Testis (tissue), 3 donors: Measurements from ENCODE around the gene ANTXRL. TPM values are rescaled to one million over a fixed set of nuclear protein-coding genes. Genes with fewer than 3 reads are reported as not detected.
A peak's percentile ranks its signal among the peaks of the same experiment; 100 is the strongest.
"Not testable (repeated sequence)": the region's sequence is repeated elsewhere in the genome, so short reads cannot be mapped to it uniquely, and the experiment has no call there.

Experiments
- DNase-seq: peaks from one replicate; pipeline ENCODE4 v3.0.0-alpha.2; 2019
- H3K27ac ChIP-seq, 2 donors: fragments of 200-600 bp; sonication (generic); one replicate each; pipeline ENCODE4 v1.5.1; 2019
- H3K27me3 ChIP-seq: fragments of 200-600 bp; sonication (generic); one replicate; pipeline ENCODE4 v1.5.1; 2019
- H3K36me3 ChIP-seq: fragments of 200-600 bp; sonication (generic); one replicate; pipeline ENCODE4 v1.5.1; 2017; ENCODE audit warnings: low read depth; ENCODE audit errors: missing control alignments
- H3K4me1 ChIP-seq: fragments of 200-600 bp; sonication (generic); one replicate; pipeline ENCODE4 v1.5.1; 2019
- H3K4me3 ChIP-seq, 2 donors: fragments of 200-600 bp; sonication (generic); one replicate each; pipeline ENCODE4 v1.5.1; 2017 to 2019
- H3K9me3 ChIP-seq: fragments of 200-600 bp; sonication (generic); one replicate; pipeline ENCODE4 v1.5.1; 2017
- POLR2A ChIP-seq: fragments of 450-650 bp; IDR thresholded peaks from one replicate; pipeline ENCODE4 v1.6.1; 2017; ENCODE audit warnings: antibody characterized with exemption, mild to moderate bottlenecking, moderate library complexity
- WGBS, 2 donors: methylation state at CpG; one replicate each; pipeline ENCODE4 v1.1.5; 2018; 5-methylcytosine and 5-hydroxymethylcytosine counted together
- intact Hi-C: fragments of 100-400 bp; cut with DNase I; formaldehyde crosslinking; loops from one replicate; pipeline ENCODE4 v1.15.1; 2023; ENCODE audit warnings: low total_unique reads
- polyA plus RNA-seq: library from polyadenylated mRNA; stranded (reverse); fragments of 350-450 nt; fragmentation: Illumina TruSeq; extraction: RNeasy Lipid Tissue Mini Kit (QIAGEN cat#74804); gene quantifications from one replicate; pipeline ENCODE4 v1.2.3, GENCODE V29; 2014; ENCODE audit warnings: low read depth, low replicate concordance; ENCODE audit not compliant: insufficient read depth
- total RNA-seq, 2 donors: library from RNA; depleted of rRNA; stranded (reverse); fragments of >200 nt; gene quantifications; one replicate each; pipeline ENCODE4 v1.2.3, GENCODE V29; 2016
- TF ChIP-seq, protein P1 (sequence below), 3 experiments: fragments of 450-650 bp in 2 of 3; fragments of 200-600 bp in 1 of 3; sonication (generic) in 1 of 3; IDR thresholded peaks; one replicate each; pipeline ENCODE4 v1.5.1; 2016 to 2019; ENCODE audit warnings: antibody characterized with exemption in 3 of 3, mild to moderate bottlenecking in 2 of 3, moderate library complexity in 1 of 3

ANTXRL gene
- total and polyA plus RNA-seq, 3 donors from 2014 or later, result 10.7 to 26.5 (median 23.7) TPM

DNA sequence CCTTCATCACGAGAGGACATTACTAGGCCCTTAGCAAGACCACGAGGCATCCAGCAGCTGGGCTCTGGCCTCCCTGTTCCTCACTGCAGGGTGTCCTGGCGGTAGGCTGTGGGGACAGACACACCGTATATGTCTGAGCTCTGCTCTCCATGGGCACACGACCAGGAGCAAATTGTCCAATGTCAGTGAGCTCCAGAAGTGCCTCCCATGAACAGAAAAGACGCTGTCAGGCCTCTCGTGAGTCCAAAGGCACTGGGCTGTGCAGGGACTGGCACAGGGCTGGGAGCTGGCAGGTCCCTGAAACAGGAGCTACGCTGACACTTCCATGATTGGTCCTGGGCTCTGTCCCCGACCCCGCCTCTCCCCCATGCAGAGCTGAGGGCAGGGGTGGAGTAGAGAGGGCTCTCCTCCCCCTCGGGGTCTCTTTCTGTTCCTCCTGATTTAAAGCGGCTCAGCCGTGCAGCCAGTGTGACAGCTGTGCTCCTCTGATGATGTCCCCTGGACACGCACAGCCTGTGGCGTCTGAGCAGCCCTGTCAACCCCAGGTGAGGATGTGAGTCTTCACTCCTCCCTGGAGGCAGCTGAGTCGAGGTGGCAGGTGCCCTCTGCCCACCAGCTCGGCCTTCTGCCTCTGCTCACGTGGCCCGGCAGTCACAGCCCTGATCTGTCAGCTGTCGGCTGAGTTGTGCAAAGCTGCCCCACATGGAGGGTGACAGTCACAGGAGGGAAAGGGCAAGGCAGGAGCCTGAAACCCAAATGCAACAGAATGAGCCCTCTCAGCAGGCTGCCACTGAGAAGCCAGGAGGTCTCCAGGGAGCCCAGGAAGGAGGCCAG is 13.0 kb downstream of the ANTXRL start:
- H3K4me1 ChIP-seq, result no peaks in the 10 kb centered on the region
- intact Hi-C loops, result no loop called here
- WGBS, 2 donors, result 67 to 75% methylated on average over 11 to 20 of the region's 20 CpGs
- no peaks in the 10 kb centered on the region for H3K9me3 ChIP-seq
- H3K27ac ChIP-seq, result no peak overlapping the region
- no peaks in the 10 kb centered on the region for H3K36me3 ChIP-seq
- H3K27me3 ChIP-seq, result no peaks in the 10 kb centered on the region
- TF ChIP-seq, protein P1, sequence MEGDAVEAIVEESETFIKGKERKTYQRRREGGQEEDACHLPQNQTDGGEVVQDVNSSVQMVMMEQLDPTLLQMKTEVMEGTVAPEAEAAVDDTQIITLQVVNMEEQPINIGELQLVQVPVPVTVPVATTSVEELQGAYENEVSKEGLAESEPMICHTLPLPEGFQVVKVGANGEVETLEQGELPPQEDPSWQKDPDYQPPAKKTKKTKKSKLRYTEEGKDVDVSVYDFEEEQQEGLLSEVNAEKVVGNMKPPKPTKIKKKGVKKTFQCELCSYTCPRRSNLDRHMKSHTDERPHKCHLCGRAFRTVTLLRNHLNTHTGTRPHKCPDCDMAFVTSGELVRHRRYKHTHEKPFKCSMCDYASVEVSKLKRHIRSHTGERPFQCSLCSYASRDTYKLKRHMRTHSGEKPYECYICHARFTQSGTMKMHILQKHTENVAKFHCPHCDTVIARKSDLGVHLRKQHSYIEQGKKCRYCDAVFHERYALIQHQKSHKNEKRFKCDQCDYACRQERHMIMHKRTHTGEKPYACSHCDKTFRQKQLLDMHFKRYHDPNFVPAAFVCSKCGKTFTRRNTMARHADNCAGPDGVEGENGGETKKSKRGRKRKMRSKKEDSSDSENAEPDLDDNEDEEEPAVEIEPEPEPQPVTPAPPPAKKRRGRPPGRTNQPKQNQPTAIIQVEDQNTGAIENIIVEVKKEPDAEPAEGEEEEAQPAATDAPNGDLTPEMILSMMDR (IDR thresholded peaks at IDR 0.05), result no peak
- TF ChIP-seq POLR2A, result no peak
- H3K4me3 ChIP-seq, result no peak overlapping the region
- DNase-seq, result peak; percentile 10

DNA sequence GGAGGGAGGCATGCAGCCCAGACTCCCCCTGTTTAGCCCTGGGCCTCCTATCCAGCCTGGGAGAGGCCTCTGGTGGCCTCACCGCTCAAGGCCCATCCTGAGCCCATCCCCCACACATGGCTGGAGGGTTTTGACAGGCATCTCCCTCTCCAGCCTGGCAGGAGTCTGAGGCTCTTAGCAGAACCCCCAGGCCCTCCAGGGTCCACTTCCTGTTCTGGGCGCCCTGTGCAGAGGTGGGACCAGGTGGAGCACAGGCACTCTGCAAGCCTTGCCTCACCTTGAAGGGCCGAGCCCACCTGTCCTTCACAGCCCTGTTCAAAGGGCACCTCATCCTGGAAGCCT is 13.5 kb downstream of the ANTXRL start:
- 93 to 100% methylated on average over 2 of the region's 3 CpGs for WGBS, 2 donors
- H3K4me3 ChIP-seq, intact Hi-C loops, H3K27me3 ChIP-seq, H3K36me3 ChIP-seq, H3K9me3 ChIP-seq, H3K27ac ChIP-seq, H3K4me1 ChIP-seq: not testable (repeated sequence)
- DNase-seq, result peak; percentile 5

DNA sequence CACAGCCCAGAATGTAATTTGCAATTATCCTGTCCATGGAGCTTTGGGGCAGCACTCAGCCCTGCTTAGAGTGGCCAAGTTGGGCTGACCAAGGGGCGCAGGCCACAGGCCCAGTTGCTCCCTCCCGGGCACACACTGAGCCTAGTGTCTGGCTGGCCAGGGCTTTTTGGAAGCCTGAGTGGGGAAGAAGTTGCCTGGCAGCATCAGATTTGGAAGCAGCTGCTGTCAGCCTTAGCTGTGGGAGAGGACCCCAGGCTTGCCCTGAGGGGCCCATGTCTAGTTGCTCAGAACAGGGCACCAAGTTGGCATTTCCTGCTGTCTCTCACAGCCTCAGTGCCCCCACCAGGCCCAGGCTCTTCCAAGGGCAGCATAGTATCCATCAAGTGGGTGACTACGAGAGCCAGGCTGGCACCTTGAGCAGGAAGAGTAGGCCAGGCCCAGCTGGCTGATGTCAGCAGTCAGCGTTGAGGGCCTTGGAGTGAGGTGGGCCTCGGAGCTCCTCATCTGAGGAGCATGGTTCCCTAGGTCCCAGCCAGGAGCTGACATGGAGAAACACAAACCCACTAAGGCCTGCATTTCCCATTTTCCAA is 14.4 kb downstream of the ANTXRL start:
- 94 to 97% methylated on average over 5 of the region's 5 CpGs for WGBS, 2 donors
- H3K4me3 ChIP-seq, result no peak overlapping the region
- intact Hi-C loops, result no loop called here
- H3K36me3 ChIP-seq, result no peaks in the 10 kb centered on the region
- H3K4me1 ChIP-seq, result no peaks in the 10 kb centered on the region
- peak; percentile 3 for DNase-seq
- no peaks in the 10 kb centered on the region for H3K27me3 ChIP-seq
- no peaks in the 10 kb centered on the region for H3K9me3 ChIP-seq
- no peak overlapping the region for H3K27ac ChIP-seq
- no peak for TF ChIP-seq POLR2A
- TF ChIP-seq, protein P1 (IDR thresholded peaks at IDR 0.05), result no peak

DNA sequence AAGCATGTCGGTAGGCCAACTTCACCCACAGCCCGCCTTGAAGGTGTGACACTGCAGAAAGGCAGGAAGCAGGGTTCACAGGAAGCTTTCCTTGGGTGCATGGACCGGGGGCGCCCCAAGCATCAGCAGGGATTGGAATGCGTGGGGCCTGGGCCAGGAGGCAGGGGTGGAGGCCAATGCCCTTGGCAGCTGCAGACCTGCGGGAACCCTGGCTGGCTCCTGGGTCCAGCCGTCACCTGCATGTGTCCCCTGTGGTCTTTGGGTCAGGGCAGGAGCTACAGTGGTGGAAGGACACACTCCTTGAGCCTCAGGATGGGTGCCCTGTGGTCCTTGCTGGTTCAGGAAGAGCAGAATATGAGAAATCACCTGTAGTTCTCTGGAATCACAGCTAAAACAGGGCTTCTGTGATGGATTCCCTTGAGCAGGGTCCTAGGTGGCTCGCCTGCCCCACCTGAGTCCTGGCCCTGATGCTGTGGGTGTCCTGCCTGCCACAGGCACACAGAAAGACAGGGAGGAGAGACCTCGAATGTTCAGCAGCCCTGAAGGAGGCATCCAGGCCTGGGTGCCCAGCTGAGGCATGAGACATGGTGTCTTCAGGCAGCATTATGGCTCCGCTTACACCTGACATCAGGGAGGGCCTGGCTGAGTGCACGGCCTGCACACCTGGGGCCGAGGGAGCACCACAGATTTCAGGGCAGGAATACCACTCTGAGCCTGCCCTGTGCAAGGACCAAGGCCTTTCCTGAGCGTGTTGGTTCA is 15.1 kb downstream of the ANTXRL start:
- intact Hi-C loops, result no loop called here
- Histone ChIP-seq H3K27me3 (no peaks in the 10 kb centered on the region), H3K27ac (no peak overlapping the region), H3K9me3 (no peaks in the 10 kb centered on the region), H3K36me3 (no peaks in the 10 kb centered on the region), H3K4me3 (no peak overlapping the region), H3K4me1 (no peaks in the 10 kb centered on the region)
- WGBS, 2 donors, result 78 to 92% methylated on average over 8 to 13 of the region's 13 CpGs
- TF ChIP-seq, protein P1 (IDR thresholded peaks at IDR 0.05), result no peak
- TF ChIP-seq POLR2A, result no peak
- DNase-seq, result peak; percentile 11

DNA sequence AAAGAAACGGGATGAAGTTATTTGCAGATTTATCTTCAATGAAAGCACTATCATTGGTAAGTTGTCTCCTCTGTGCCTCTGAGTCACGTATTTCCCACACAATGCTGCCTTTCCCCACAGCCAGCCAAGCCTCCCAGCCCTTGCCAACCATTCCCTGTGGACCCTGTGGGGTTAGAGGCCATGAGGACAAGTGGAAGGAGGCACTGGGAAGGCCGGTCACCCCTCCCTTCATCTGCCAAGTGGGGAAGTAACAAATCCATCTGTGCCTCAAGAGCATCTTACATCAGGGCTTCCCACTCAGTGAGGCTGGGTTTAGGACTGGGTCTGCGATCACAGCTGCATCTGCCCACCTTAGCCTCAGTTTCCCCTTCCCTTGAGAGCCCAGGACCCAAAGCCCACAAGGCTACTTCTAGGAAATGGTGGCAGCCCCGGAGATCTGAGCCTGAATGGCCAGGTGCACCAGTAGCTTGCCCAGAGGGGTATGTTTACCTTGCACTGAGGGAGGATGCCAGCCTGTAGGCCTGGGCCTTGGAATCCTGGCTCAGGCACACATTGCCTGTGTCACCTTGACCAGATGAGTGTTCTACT is 16.1 kb downstream of the ANTXRL start:
- peak; percentile 11 for DNase-seq
- intact Hi-C loops, H3K4me1 ChIP-seq, H3K36me3 ChIP-seq, H3K27ac ChIP-seq, H3K4me3 ChIP-seq, H3K9me3 ChIP-seq, H3K27me3 ChIP-seq: not testable (repeated sequence)
- WGBS, 2 donors, result 92 to 95% methylated on average over 4 to 5 of the region's 5 CpGs
